Measurements from ENCODE around the gene SEC14L1. TPM values are rescaled to one million over a fixed set of nuclear protein-coding genes. Genes with fewer than 3 reads are reported as not detected.

Gene SEC14L1
- polyA plus RNA-seq, 1 donor = 28.7 TPM

GRCh38 chr17:77178050-77178449 lies 37.3 kb downstream of the SEC14L1 start:
- 100% methylated on average over 1 of the region's 5 CpGs for WGBS (ENCODE audit: insufficient coverage, low lambda C conversion rate)
- peaks cover 7% of the 10 kb centered on the region for H3K9me3 ChIP-seq (ENCODE audit: control insufficient read depth, low read depth, low read length)
- no peak for DNase-seq
- no peak overlapping the region for H3K4me3 ChIP-seq (ENCODE audit: low read length)
- peaks cover 5% of the 10 kb centered on the region for H3K4me1 ChIP-seq (ENCODE audit: control insufficient read depth, insufficient read depth, low read length)
- no peaks in the 10 kb centered on the region for H3K36me3 ChIP-seq (ENCODE audit: control insufficient read depth, insufficient read depth, low read length)
- no peak overlapping the region for H3K27ac ChIP-seq (ENCODE audit: low read length)
- H3K27me3 ChIP-seq (ENCODE audit: control insufficient read depth, insufficient read depth, low read length) = no peaks in the 10 kb centered on the region

DNA sequence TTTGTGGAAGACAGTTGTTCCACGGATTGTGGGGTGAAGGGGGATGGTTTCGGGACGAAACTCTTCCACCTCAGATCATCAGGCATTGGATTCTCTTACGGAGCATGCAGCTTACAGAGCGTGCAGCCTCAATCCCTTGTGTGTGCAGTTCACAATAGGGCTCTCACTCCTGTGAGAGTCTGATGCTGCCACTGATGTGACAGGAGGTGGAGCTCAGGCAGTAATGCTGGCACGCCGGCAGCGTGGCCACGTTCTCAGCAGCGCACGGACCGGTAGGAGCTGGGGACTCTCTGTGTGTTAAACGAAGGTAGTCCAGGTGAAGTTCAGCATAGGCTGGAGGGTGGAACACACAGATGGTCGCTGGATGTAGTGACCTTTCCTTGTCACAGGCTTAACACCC lies 37.8 kb downstream of the SEC14L1 start:
- Histone ChIP-seq H3K27ac (ENCODE audit: low read length) (no peak overlapping the region), H3K4me1 (ENCODE audit: control insufficient read depth, insufficient read depth, low read length) (peaks cover 5% of the 10 kb centered on the region)
- 100% methylated on average over 1 of the region's 14 CpGs for WGBS (ENCODE audit: insufficient coverage, low lambda C conversion rate)

DNA sequence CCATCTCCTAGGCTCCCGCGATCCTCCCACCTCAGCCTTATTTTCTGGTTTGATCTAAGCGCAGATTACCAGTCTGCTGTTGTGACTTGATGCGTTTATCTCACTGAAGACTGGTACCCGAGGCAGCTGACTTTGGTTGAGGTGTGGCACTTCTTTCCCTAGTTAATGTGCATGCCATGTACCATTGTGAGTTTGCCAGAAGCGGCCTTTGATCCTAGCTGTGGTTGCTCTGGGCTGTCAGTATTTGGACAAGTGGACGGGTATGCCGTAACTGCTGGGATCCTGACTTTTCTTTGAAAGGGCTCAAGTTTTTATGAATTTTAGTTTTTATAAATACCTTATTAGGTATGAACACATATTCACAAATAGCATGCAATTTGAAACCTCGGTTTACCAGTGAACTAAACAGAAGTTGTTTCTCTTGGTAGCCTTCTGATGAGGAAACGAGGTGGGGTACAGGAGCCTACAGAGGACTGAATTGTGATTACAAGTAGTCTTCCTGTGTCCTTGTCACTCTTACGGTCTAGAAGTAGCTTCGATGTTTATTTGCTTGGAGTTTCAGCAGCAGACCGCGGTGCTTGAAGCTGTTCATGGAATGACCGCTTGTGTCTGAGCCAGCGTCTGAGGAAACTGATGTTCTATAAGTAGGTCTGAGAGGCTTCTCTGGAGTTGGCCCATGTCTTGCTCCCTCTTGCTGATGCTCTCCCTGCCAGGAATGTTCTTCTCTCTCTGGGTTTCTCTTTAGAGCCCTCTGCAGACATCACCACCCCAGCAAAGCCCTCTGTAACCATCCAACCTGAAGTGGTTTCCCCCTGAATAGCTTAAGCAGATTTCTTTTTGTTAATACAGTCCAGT lies 40.0 kb downstream of the SEC14L1 start:
- Histone ChIP-seq H3K9me3 (ENCODE audit: control insufficient read depth, low read depth, low read length) (no peaks in the 10 kb centered on the region), H3K4me3 (ENCODE audit: low read length) (no peak overlapping the region), H3K36me3 (ENCODE audit: control insufficient read depth, insufficient read depth, low read length) (no peaks in the 10 kb centered on the region), H3K27ac (ENCODE audit: low read length) (no peak overlapping the region), H3K27me3 (ENCODE audit: control insufficient read depth, insufficient read depth, low read length) (no peaks in the 10 kb centered on the region), H3K4me1 (ENCODE audit: control insufficient read depth, insufficient read depth, low read length) (peaks cover 5% of the 10 kb centered on the region)
- WGBS (ENCODE audit: insufficient coverage, low lambda C conversion rate) = no CpG with 5 or more reads among the region's 16 CpGs
- DNase-seq = no peak

More for the DNA sequence above, 37.8 kb downstream of the SEC14L1 start:
- Histone ChIP-seq H3K4me3 (ENCODE audit: low read length) (no peak overlapping the region), H3K36me3 (ENCODE audit: control insufficient read depth, insufficient read depth, low read length) (no peaks in the 10 kb centered on the region), H3K9me3 (ENCODE audit: control insufficient read depth, low read depth, low read length) (peaks cover 4% of the 10 kb centered on the region), H3K27me3 (ENCODE audit: control insufficient read depth, insufficient read depth, low read length) (no peaks in the 10 kb centered on the region)
- no peak for DNase-seq

- Histone ChIP-seq H3K36me3 (ENCODE audit: control insufficient read depth, insufficient read depth, low read length) (no peaks in the 10 kb centered on the region), H3K27me3 (ENCODE audit: control insufficient read depth, insufficient read depth, low read length) (no peaks in the 10 kb centered on the region), H3K9me3 (ENCODE audit: control insufficient read depth, low read depth, low read length) (no peaks in the 10 kb centered on the region), H3K4me3 (ENCODE audit: low read length) (no peak overlapping the region), H3K27ac (ENCODE audit: low read length) (no peak overlapping the region), H3K4me1 (ENCODE audit: control insufficient read depth, insufficient read depth, low read length) (peaks cover 5% of the 10 kb centered on the region)
- 63% methylated on average over 1 of the region's 16 CpGs for WGBS (ENCODE audit: insufficient coverage, low lambda C conversion rate)
- DNase-seq = no peak
Observed at GRCh38 chr17:77182205-77183172, 41.7 kb downstream of the SEC14L1 start.

GRCh38 chr17:77184474-77184873 lies 43.7 kb downstream of the SEC14L1 start:
- Histone ChIP-seq H3K27me3 (ENCODE audit: control insufficient read depth, insufficient read depth, low read length) (no peaks in the 10 kb centered on the region), H3K9me3 (ENCODE audit: control insufficient read depth, low read depth, low read length) (no peaks in the 10 kb centered on the region), H3K4me3 (ENCODE audit: low read length) (no peak overlapping the region), H3K27ac (ENCODE audit: low read length) (no peak overlapping the region), H3K4me1 (ENCODE audit: control insufficient read depth, insufficient read depth, low read length) (peaks cover 5% of the 10 kb centered on the region), H3K36me3 (ENCODE audit: control insufficient read depth, insufficient read depth, low read length) (no peaks in the 10 kb centered on the region)
- no CpG with 5 or more reads among the region's 4 CpGs for WGBS (ENCODE audit: insufficient coverage, low lambda C conversion rate)
- DNase-seq = no peak

- Histone ChIP-seq H3K4me3 (ENCODE audit: low read length) (no peak overlapping the region), H3K27me3 (ENCODE audit: control insufficient read depth, insufficient read depth, low read length) (no peaks in the 10 kb centered on the region), H3K4me1 (ENCODE audit: control insufficient read depth, insufficient read depth, low read length) (peaks cover 5% of the 10 kb centered on the region), H3K9me3 (ENCODE audit: control insufficient read depth, low read depth, low read length) (no peaks in the 10 kb centered on the region), H3K27ac (ENCODE audit: low read length) (no peak overlapping the region), H3K36me3 (ENCODE audit: control insufficient read depth, insufficient read depth, low read length) (no peaks in the 10 kb centered on the region)
- DNase-seq = no peak
- WGBS (ENCODE audit: insufficient coverage, low lambda C conversion rate) = 40% methylated on average over 1 of the region's 7 CpGs
Observed at GRCh38 chr17:77185137-77185536, 44.4 kb downstream of the SEC14L1 start.

- Histone ChIP-seq H3K4me3 (ENCODE audit: low read length) (no peak overlapping the region), H3K27ac (ENCODE audit: low read length) (no peak overlapping the region), H3K9me3 (ENCODE audit: control insufficient read depth, low read depth, low read length) (no peaks in the 10 kb centered on the region), H3K4me1 (ENCODE audit: control insufficient read depth, insufficient read depth, low read length) (peaks cover 5% of the 10 kb centered on the region), H3K36me3 (ENCODE audit: control insufficient read depth, insufficient read depth, low read length) (peaks cover 3% of the 10 kb centered on the region), H3K27me3 (ENCODE audit: control insufficient read depth, insufficient read depth, low read length) (no peaks in the 10 kb centered on the region)
- no CpG with 5 or more reads among the region's 13 CpGs for WGBS (ENCODE audit: insufficient coverage, low lambda C conversion rate)
- no peak for DNase-seq
Observed at GRCh38 chr17:77186141-77186604, 45.4 kb downstream of the SEC14L1 start.

- no peaks in the 10 kb centered on the region for H3K9me3 ChIP-seq (ENCODE audit: control insufficient read depth, low read depth, low read length)
- no peak overlapping the region for H3K27ac ChIP-seq (ENCODE audit: low read length)
- no peak overlapping the region for H3K4me3 ChIP-seq (ENCODE audit: low read length)
- no peak for DNase-seq
- no peaks in the 10 kb centered on the region for H3K27me3 ChIP-seq (ENCODE audit: control insufficient read depth, insufficient read depth, low read length)
- no peaks in the 10 kb centered on the region for H3K4me1 ChIP-seq (ENCODE audit: control insufficient read depth, insufficient read depth, low read length)
- peaks cover 8% of the 10 kb centered on the region for H3K36me3 ChIP-seq (ENCODE audit: control insufficient read depth, insufficient read depth, low read length)
- 93% methylated on average over 9 of the region's 17 CpGs for WGBS (ENCODE audit: insufficient coverage, low lambda C conversion rate)
Observed at GRCh38 chr17:77188084-77189066, 47.6 kb downstream of the SEC14L1 start.

DNA sequence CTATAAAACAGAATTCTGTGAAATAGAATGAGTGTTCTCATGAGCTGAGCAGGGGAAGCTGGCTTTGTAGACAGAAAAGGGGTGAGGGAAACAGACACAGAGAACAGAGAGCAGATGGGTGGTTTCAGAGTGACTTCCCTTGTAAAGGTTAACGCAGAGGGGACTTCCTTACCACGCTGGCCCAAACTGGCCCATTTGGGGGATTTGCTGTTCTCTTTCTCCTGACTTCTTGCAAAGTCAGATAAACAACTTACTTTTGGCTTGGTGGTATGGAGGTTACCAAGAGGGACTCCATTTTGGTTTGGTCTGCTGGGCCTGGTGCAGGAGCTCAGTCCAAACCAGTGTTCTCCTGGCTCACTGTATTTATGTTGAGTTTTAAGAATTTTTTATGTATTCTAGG lies 48.4 kb downstream of the SEC14L1 start:
- no peak overlapping the region for H3K27ac ChIP-seq (ENCODE audit: low read length)
- WGBS (ENCODE audit: insufficient coverage, low lambda C conversion rate) = no CpG with 5 or more reads among the region's 2 CpGs

More for the DNA sequence above, 48.4 kb downstream of the SEC14L1 start:
- Histone ChIP-seq H3K27me3 (ENCODE audit: control insufficient read depth, insufficient read depth, low read length) (no peaks in the 10 kb centered on the region), H3K9me3 (ENCODE audit: control insufficient read depth, low read depth, low read length) (no peaks in the 10 kb centered on the region), H3K4me1 (ENCODE audit: control insufficient read depth, insufficient read depth, low read length) (no peaks in the 10 kb centered on the region), H3K4me3 (ENCODE audit: low read length) (no peak overlapping the region), H3K36me3 (ENCODE audit: control insufficient read depth, insufficient read depth, low read length) (peaks cover 13% of the 10 kb centered on the region)
- DNase-seq = no peak
